GM12892 (cell line): ENCODE measurements around the gene TMEM182.

Experiments used
- POLR2A ChIP-seq: IDR thresholded peaks from 2 replicates; pipeline ENCODE4 v1.6.1; 2011; ENCODE audit warnings: low read depth, low read length, control low read depth
- POLR2AphosphoS5 ChIP-seq: IDR thresholded peaks from 2 replicates; pipeline ENCODE4 v1.6.1; 2011; ENCODE audit warnings: low read depth, low read length, control low read depth
- TAF1 ChIP-seq: IDR thresholded peaks from 2 replicates; pipeline ENCODE4 v1.6.1; 2011; ENCODE audit warnings: low read depth, mild to moderate bottlenecking, control low read depth, low read length, borderline replicate concordance

GRCh38 chr2:102852867-102853266 lies 91.0 kb downstream of the TMEM182 start:
- TF ChIP-seq POLR2AphosphoS5 (no peak), POLR2A (no peak), TAF1 (no peak)
